Skeletal muscle tissue (tissue), 4 donors: ENCODE measurements around the gene OPN3. TPM values are rescaled to one million over a fixed set of nuclear protein-coding genes. Genes with fewer than 3 reads are reported as not detected.

Experiments
- H3K27ac ChIP-seq: one replicate; pipeline ENCODE4 v1.7.0; 2013; ENCODE audit warnings: mild to moderate bottlenecking, low read depth, low read length, inconsistent platforms
- H3K27me3 ChIP-seq, 3 donors: one replicate each; pipeline ENCODE4 v1.7.0; 2013; ENCODE audit warnings: low read length in 3 of 3; ENCODE audit not compliant: control insufficient read depth in 3 of 3, insufficient read depth in 3 of 3
- H3K36me3 ChIP-seq, 3 donors: one replicate each; pipeline ENCODE4 v1.7.0; 2013; ENCODE audit warnings: low read length in 3 of 3; ENCODE audit not compliant: control insufficient read depth in 3 of 3, insufficient read depth in 3 of 3
- H3K4me1 ChIP-seq, 3 donors: one replicate each; pipeline ENCODE4 v1.7.0; 2013; ENCODE audit warnings: low read length in 3 of 3, mild to moderate bottlenecking in 3 of 3; ENCODE audit not compliant: control insufficient read depth in 3 of 3, insufficient read depth in 3 of 3
- H3K4me3 ChIP-seq, 3 donors: one replicate each; pipeline ENCODE4 v1.7.0; 2013; ENCODE audit warnings: low read length in 3 of 3
- H3K9ac ChIP-seq, 3 donors: one replicate each; pipeline ENCODE4 v1.7.0; 2013; ENCODE audit warnings: low read length in 3 of 3, mild to moderate bottlenecking in 3 of 3, moderate library complexity in 2 of 3, low read depth in 1 of 3
- H3K9me3 ChIP-seq, 3 donors: one replicate each; pipeline ENCODE4 v1.7.0; 2013; ENCODE audit warnings: low read length in 3 of 3; ENCODE audit not compliant: control insufficient read depth in 3 of 3
- total RNA-seq: library from RNA; depleted of rRNA; stranded (reverse); fragments of >200 nt; gene quantifications from one replicate; pipeline ENCODE4 v1.2.3, GENCODE V29; 2014
- donor health status: Osteomylitis.

OPN3 gene
- total RNA-seq, 1 donor from 2014 or later: 9.9 TPM

DNA sequence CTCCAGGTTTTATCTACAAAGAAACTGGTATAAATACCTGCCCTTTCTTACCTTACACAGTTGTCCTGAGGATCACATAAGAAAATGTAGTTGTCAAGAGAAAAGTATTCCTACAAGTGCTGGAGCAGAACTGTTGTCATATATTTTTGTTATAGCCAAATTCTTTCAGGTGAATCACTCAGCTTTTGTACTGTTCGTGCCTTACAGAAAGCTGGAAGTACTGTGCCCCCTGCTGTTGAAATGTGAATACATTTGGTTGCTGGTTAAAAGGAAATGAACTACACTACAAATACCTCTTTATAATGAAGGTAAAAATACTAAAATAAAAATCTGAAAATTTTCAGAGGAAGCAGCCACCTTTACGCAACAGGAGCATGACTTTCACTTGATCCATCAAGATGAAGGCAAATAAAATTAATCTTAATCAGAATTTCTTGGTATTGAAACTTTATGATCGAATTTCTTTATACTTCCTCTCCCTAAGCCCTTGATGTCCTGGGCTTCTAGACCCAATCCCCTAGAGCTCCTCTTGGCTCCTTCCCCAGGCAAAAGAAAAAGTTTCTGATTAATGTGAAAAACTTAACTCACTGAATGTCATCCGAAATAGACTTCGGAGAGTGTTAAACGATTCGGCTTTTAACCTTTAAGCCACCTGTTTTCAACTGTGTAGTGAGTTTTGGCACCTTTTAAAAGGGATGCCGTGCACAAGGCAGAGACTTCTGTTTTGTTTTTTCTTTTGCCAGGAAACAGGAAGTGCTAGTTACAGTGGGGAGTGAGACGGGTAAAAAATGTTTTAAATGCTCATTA, 12.5 kb downstream of the OPN3 start:
- Histone ChIP-seq H3K9me3 (no peaks in the 10 kb centered on the region), H3K27ac (no peak overlapping the region), H3K4me3 (no peak overlapping the region), H3K36me3 (no peaks in the 10 kb centered on the region), H3K9ac (no peak overlapping the region), H3K4me1 (no peaks in the 10 kb centered on the region), H3K27me3 (no peaks in the 10 kb centered on the region)

DNA sequence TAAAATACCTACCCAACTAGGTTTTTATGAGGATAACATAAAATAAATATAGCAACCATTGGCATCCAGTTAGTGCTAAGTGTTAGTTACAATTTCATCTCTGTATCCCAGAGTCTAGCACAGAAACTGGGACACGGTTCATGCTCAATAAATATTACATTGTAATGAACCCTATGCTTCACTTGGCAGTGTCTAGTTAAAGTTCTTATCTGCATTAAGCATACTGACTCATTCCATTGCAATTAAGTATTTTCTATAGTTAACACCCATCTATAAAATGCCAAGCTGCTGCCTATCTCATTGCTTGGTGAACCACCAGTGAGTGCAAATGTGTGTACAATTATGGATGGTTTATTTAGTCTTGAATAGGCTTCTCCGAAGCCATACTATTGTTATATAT, 15.2 kb downstream of the OPN3 start:
- Histone ChIP-seq H3K4me1 (no peaks in the 10 kb centered on the region), H3K36me3 (no peaks in the 10 kb centered on the region), H3K27ac (no peak overlapping the region), H3K9me3 (no peaks in the 10 kb centered on the region), H3K27me3 (no peaks in the 10 kb centered on the region), H3K9ac (no peak overlapping the region), H3K4me3 (no peak overlapping the region)

DNA sequence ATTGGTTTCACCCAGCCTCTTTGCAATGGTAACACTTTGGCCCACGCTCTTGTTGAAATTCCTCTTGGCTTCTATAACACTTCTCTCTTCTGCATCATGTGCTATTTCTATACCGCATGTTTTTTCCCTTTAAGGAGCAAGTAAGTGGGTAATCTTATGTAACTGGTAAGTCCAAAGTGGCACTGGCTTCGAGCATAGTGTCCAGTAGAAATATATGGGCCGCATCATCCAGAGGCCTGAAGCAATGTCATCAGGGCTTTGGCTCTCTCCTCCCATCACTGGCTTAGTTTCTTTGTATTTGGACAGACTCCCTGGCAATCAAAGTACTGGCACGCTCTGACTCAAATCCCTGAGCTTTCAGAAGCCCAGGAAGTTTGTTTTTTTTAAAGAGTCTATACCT, 17.5 kb downstream of the OPN3 start:
- Histone ChIP-seq H3K36me3 (no peaks in the 10 kb centered on the region), H3K4me1 (no peaks in the 10 kb centered on the region), H3K9ac (no peak overlapping the region), H3K27ac (no peak overlapping the region), H3K4me3 (no peak overlapping the region), H3K27me3 (no peaks in the 10 kb centered on the region), H3K9me3 (no peaks in the 10 kb centered on the region)

DNA sequence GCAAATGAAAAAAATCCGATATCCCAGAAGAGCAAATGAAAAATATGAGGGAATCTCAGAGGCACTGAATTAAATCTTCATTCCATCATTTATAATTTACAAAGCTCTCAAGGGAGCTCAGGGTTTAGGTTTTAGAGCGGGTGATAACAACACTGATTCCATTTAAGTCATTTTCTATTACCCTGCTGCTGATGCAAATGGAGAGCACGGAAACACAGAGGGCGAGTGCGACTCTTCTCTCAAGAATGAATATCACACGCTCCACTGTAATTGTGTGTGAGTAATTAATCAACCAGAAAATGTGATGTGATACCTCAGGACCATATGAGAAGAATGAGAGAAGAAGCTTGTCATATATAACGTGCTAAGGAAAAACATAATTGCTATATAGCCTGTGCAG, 22.7 kb downstream of the OPN3 start:
- no peak overlapping the region for H3K27ac ChIP-seq
- no peak overlapping the region for H3K9ac ChIP-seq
- no peaks in the 10 kb centered on the region for H3K4me1 ChIP-seq
- H3K4me3 ChIP-seq: no peak overlapping the region
- no peaks in the 10 kb centered on the region for H3K36me3 ChIP-seq
- no peaks in the 10 kb centered on the region for H3K27me3 ChIP-seq
- H3K9me3 ChIP-seq: no peaks in the 10 kb centered on the region

DNA sequence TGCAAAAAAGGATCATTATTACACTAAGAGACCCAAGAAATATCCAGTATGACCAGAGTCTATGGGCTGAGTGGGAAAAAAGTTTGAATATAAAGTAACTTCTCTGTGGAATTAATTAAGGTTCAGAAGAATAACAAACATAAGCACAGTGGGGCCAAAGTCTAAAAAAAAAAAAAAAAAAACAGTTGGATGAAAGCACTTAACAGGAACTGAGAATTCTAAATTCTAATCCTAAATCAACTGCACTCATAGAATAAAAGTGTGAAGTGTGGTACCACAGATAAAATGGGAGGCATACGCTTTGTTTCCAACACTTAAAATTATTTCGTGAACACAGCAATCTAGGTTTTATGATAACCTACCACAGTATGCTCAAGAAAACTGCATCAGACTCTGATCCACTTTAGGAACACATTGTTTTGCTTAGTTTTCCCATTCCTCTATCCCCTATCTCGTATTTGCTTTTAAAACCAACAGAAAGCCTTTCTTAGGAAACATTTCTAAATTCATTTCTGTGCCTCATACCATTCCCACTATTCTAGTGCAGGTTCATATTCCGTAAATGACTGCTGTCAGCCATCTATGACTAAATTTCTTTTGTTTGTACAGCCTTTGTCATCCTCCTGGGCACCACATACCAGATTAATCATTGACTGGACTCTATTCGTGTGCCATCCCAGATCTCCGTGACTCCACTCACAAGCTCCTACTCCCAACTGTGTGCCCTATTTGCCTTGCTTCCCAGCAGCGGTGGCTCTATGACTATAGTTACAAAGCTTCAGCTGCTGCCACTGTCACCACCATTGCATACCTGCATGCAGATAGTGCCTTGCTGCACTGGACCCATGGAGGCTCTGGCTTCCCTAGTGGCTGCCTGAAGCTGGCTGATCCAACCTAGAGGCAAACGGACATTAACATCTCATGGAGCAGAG, 24.9 kb downstream of the OPN3 start:
- Histone ChIP-seq H3K4me3 (no peak overlapping the region), H3K27ac (no peak overlapping the region), H3K36me3 (no peaks in the 10 kb centered on the region), H3K27me3 (no peaks in the 10 kb centered on the region), H3K9ac (no peak overlapping the region), H3K4me1 (no peaks in the 10 kb centered on the region), H3K9me3 (no peaks in the 10 kb centered on the region)

DNA sequence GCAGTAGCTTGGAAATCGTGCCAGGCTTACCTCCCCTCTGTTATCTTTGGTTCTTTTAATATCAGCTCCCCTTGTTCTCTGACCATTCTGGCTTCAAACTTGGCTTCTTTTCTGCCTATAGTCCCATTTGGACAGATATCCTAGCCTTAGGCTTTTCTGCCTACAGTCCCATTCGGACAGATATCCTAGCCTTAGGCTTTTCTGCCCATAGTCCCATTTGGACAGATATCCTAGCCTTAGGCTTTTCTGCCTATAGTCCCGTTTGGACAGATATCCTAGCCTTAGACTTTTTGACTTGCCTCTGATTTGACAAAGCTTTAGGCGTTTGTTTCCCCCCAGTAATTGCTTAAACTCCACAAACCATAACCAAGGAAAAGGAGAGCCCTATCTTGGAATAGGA, 25.6 kb downstream of the OPN3 start:
- H3K4me3 ChIP-seq: no peak overlapping the region

DNA sequence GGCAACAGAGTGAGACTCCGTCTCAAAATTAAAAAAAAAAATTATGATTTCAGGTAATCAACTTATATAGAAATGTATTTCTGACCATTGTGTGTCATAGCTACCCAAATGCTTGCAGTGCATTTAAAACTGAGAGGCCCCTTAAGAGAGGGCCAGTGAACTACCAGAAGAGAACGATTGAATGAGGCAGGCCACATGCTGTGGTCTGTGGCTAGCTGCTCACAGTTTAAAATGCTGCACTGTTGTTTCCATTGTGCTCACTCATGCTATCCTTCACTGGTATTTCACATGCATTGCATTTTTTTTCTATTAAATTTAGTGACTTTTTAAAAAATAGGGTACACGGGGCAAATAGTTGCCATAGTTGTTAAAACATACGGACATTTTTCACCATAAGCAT, 26.0 kb downstream of the OPN3 start:
- H3K36me3 ChIP-seq: no peaks in the 10 kb centered on the region
- H3K27ac ChIP-seq: no peak overlapping the region
- no peaks in the 10 kb centered on the region for H3K4me1 ChIP-seq
- H3K9ac ChIP-seq: no peak overlapping the region
- no peak overlapping the region for H3K4me3 ChIP-seq
- H3K27me3 ChIP-seq: no peaks in the 10 kb centered on the region
- H3K9me3 ChIP-seq: no peaks in the 10 kb centered on the region

More for the DNA sequence above, 25.6 kb downstream of the OPN3 start:
- Histone ChIP-seq H3K27me3 (no peaks in the 10 kb centered on the region), H3K27ac (no peak overlapping the region), H3K9ac (no peak overlapping the region), H3K4me1 (no peaks in the 10 kb centered on the region), H3K9me3 (no peaks in the 10 kb centered on the region), H3K36me3 (no peaks in the 10 kb centered on the region)

DNA sequence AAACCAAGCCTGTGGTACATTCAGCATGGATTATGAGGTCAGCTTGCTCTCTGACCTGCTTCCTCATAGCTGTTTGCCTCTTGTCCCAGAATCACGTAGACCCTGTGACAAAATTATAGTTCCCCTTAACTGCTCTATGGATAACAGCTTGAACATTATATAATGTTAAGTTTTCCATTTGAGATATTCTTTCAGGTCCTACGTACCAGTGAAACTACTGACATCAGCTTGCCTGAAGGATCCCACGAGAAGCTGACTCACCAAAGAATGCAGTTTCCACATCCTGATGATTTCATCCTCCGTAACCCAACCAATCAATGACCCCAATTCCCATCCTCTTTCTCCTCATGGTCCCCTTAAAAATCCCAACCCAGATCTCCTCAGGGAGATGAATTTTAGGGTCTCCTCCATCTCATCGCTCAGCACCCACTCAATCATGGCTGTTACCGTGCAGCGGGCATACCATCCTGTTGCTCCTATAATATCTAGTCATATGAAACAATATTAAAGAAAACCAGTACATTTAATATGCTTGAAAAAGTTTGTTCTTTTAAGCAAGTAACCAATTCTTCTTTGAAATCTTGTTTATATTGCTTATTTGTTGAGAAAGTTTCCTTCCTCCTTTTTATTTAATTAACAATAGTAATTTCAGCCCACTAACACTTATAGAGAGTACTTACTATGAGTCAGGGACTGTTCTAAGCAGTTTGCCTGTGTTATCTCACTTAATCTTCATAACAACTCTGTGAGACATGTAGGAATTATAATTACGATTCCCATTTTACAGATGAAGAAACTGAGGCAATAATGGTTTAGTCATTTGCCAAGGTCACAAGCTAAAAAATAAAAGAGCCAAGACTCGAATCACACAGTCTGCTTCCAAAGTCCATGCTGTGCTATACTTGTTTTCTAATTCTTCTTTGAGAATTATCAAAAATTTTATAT, 27.4 kb downstream of the OPN3 start:
- Histone ChIP-seq H3K27ac (no peak overlapping the region), H3K4me1 (no peaks in the 10 kb centered on the region), H3K9ac (no peak overlapping the region), H3K36me3 (no peaks in the 10 kb centered on the region), H3K27me3 (no peaks in the 10 kb centered on the region), H3K4me3 (no peak overlapping the region), H3K9me3 (no peaks in the 10 kb centered on the region)

DNA sequence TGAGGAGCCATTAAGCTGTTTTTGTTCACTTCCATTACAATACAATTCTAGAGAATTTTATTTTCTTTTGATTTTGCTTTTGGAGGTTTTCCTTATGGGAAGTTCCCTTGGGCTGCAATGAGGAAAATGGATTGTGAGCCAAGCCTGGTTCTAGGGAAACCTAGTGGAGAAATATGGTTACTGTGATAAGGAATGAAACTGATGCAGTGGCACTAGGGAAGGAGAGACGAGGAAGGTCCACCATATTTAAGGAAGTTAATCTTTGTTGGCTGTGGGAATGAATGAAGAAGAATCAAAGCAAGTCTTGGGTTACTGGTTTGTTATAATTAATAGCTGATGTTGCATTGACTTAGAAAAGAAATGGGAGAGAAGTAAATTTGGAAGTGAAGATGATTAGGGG, 28.4 kb downstream of the OPN3 start:
- no peaks in the 10 kb centered on the region for H3K36me3 ChIP-seq
- no peaks in the 10 kb centered on the region for H3K9me3 ChIP-seq
- H3K4me1 ChIP-seq: no peaks in the 10 kb centered on the region
- no peak overlapping the region for H3K9ac ChIP-seq
- no peak overlapping the region for H3K27ac ChIP-seq
- H3K4me3 ChIP-seq: no peak overlapping the region
- H3K27me3 ChIP-seq: no peaks in the 10 kb centered on the region
